HG03571 (cell line): ENCODE data around the gene TARS3.

ENCODE experiments used
- ATAC-seq: cut with Tn5 transposase; IDR thresholded peaks from one replicate; pipeline ENCODE4 v1.9.1; 2021; ENCODE audit not compliant: unreplicated experiment

TARS3 gene

DNA sequence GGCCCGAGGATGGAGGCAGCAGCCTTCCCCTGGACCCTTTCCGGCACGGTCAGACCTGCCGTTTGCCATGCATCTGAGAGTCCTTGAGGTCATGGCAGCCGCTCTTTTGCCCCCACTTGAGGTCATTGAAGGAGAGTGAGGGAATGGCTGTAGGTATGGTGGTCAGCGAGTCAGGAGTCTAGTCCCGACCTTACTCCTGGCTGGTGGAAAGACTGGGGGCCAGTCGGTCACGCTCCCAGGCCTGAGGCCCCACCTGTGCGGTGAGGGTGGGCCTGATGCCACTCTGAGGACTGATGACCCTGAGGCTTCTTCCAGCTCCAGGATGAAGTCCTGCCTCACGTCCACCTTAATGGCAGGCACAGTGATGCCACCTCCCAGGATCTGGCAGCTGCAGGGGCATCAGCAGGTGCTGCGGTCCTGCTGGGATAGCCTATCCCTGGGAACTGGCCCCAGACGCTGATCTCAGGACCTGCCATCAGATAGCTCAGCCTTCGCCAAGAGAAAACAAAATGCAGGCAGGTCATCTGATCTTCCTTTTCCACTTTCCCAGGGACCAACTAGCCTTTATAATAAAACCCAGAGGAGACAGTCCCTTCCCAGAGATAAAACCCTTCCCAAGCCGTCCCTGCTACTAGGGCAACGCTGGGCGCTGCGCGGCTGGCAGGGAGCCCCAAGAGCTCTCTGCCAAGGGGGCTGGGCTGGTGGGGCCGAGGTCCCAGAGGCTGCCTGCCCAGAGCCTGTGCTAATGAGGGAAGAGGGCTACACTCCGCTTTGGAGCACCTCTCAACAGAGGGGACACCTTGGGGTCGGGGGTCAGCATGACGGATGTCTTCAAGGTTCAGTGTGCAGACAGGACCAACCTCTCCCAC is 114.3 kb downstream of the TARS3 start:
- no peak for ATAC-seq

DNA sequence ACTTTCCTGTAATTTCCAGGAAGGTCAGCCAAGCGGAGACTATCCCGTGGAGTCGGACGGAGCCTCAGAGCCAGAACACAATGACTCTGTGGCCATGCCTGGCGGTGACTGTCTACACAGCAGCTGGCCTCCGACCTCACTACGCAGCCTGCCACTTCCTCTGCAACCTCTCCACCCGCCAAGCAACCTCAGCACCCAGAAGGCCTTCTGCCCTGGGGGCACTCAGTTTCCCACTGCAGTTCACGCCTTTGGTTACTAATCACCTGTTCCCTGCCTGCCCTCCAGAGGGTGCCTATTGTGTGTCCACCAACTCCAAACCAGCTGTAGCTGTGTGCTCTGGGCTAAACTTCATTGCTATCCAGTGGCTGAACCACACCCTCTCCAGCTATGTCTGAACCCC is 116.1 kb downstream of the TARS3 start:
- ATAC-seq: no peak

DNA sequence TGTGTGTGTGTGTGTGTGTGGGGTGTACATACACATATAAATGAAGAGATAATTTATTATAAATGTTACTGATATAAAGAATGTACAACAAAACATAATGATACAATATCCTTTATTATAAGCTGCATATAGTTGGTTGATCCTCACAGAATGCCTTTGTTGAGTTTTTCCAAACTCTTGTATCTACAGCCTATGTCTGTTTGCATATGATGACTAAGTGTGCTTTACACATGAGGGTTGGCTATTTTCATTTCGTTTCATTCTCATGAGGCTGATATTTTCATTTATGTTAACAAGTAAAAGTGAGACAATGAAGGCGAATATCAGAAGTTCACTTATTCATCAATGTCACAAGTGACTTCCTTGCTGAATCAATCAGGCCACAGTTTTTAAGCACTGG is 117.2 kb downstream of the TARS3 start:
- no peak for ATAC-seq

DNA sequence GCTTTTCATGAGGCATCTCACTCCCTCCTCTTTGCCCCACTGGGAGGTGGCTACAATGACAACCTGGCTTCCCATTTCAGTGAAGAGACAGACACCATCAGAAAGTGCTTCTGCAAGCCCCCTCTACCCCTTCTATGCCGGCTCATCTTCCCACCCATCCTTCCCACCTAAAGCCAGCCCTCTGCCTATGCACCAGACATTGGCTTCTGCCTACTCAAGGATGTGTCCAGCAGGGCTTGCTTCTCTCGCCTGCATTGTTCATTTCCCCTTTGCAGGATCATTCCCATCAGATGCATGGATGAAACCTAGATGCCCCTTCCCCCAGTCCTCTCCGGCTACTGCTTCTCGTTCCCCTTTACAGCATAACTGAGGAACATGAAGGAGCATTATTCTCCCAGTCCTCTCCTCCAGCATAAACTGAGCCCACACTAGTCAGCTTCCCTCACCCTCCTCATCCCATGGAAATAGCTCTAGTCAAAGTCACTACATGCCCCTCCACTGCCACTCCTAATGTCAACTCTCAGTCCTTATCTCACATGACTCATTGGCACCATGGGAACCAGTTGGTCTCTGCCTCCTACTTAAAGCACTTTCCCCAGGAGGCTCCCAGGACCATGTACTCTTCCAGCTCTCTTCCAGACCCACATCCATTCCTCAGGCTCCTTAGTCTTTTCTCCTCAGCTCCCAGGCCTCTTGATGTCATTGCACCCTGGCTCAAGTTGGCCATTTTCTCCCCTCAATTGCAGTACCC is 120.0 kb downstream of the TARS3 start:
- ATAC-seq: no peak
